HepG2 (cell line): Measurements from ENCODE around the gene CTNNA3.

Experiments used
- ELF1 ChIP-seq: sonication (generic); formaldehyde crosslinking; IDR thresholded peaks from 2 replicates; pipeline ENCODE4 v1.4.0; 2020; ENCODE audit warnings: missing genetic modification reagents
- KDM1A ChIP-seq: IDR thresholded peaks from 2 replicates; pipeline ENCODE4 v1.6.1; 2016; ENCODE audit warnings: missing compliant biosample characterization
- MYC ChIP-seq: sonication (generic); formaldehyde crosslinking; IDR thresholded peaks from 2 replicates; pipeline ENCODE4 v1.9.0; 2021; ENCODE audit warnings: missing genetic modification reagents, borderline replicate concordance
- RAD21 ChIP-seq: fragments of 450-650 bp; formaldehyde crosslinking; IDR thresholded peaks from 2 replicates; pipeline ENCODE4 v1.5.0; 2020; ENCODE audit warnings: mild to moderate bottlenecking
- SMAD1 ChIP-seq: sonication (generic); formaldehyde crosslinking; IDR thresholded peaks from 2 replicates; pipeline ENCODE4 v1.4.0; 2020; ENCODE audit warnings: missing genetic modification reagents, low read depth, mild to moderate bottlenecking, borderline replicate concordance
- THRA ChIP-seq: sonication (generic); formaldehyde crosslinking; IDR thresholded peaks from 2 replicates; pipeline ENCODE4 v1.4.0; 2020; ENCODE audit warnings: missing genetic modification reagents, borderline replicate concordance
- U2AF1 ChIP-seq: fragments of 200-400 bp; formaldehyde crosslinking; optimal IDR thresholded peaks from 2 replicates; pipeline ENCODE3; 2017; ENCODE audit warnings: mild to moderate bottlenecking, low read depth, low read length
- ZZZ3 ChIP-seq: sonication (generic); formaldehyde crosslinking; IDR thresholded peaks from 2 replicates; pipeline ENCODE4 v1.4.0; 2020; ENCODE audit warnings: missing genetic modification reagents, mild to moderate bottlenecking, borderline replicate concordance
- TF ChIP-seq, protein P1 (sequence below): sonication (generic); formaldehyde crosslinking; IDR thresholded peaks from 2 replicates; pipeline ENCODE4 v1.5.0; 2020; ENCODE audit warnings: mild to moderate bottlenecking, missing genetic modification reagents, moderate library complexity
- TF ChIP-seq, protein P2 (sequence below): IDR thresholded peaks from 2 replicates; pipeline ENCODE4 v1.6.1; 2016; ENCODE audit warnings: missing compliant biosample characterization, missing genetic modification reagents, borderline replicate concordance

GRCh38 chr10:67076144-67076543 is 619.9 kb downstream of the CTNNA3 start:
- TF ChIP-seq RAD21 (CRISPR knock-in tag) (no peak), U2AF1 (no peak), MYC (no peak), ZZZ3 (CRISPR knock-in tag) (no peak), KDM1A (CRISPR knock-in tag) (no peak), SMAD1 (CRISPR knock-in tag) (no peak), ELF1 (CRISPR knock-in tag) (no peak), THRA (CRISPR knock-in tag) (no peak)
- TF ChIP-seq, protein P1, sequence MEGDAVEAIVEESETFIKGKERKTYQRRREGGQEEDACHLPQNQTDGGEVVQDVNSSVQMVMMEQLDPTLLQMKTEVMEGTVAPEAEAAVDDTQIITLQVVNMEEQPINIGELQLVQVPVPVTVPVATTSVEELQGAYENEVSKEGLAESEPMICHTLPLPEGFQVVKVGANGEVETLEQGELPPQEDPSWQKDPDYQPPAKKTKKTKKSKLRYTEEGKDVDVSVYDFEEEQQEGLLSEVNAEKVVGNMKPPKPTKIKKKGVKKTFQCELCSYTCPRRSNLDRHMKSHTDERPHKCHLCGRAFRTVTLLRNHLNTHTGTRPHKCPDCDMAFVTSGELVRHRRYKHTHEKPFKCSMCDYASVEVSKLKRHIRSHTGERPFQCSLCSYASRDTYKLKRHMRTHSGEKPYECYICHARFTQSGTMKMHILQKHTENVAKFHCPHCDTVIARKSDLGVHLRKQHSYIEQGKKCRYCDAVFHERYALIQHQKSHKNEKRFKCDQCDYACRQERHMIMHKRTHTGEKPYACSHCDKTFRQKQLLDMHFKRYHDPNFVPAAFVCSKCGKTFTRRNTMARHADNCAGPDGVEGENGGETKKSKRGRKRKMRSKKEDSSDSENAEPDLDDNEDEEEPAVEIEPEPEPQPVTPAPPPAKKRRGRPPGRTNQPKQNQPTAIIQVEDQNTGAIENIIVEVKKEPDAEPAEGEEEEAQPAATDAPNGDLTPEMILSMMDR (CRISPR knock-in tag) = no peak
- TF ChIP-seq, protein P2, sequence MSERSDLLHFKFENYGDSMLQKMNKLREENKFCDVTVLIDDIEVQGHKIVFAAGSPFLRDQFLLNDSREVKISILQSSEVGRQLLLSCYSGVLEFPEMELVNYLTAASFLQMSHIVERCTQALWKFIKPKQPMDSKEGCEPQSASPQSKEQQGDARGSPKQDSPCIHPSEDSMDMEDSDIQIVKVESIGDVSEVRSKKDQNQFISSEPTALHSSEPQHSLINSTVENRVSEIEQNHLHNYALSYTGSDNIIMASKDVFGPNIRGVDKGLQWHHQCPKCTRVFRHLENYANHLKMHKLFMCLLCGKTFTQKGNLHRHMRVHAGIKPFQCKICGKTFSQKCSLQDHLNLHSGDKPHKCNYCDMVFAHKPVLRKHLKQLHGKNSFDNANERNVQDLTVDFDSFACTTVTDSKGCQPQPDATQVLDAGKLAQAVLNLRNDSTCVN (CRISPR knock-in tag) = no peak
